Fibroblast of gingiva (primary cell): ENCODE measurements around the gene ITGB1BP1.

Source experiments
- DNase-seq: peaks from one replicate; pipeline ENCODE4 v3.0.0-alpha.2; 2011; ENCODE audit warnings: low read depth

Gene ITGB1BP1

GRCh38 chr2:9424447-9425164 is 1.3 kb upstream of the ITGB1BP1 start:
- DNase-seq, result no peak

- peak; percentile 15 for DNase-seq
Observed at GRCh38 chr2:9423922-9424272, 569 bp upstream of the ITGB1BP1 start.

- peak; percentile 17 for DNase-seq
Observed at GRCh38 chr2:9422321-9423099, 818 bp downstream of the ITGB1BP1 start.

- no peak for DNase-seq
Observed at GRCh38 chr2:9420495-9420894, 2.8 kb downstream of the ITGB1BP1 start.

GRCh38 chr2:9419541-9419940 is 3.8 kb downstream of the ITGB1BP1 start:
- DNase-seq, result no peak

DNA sequence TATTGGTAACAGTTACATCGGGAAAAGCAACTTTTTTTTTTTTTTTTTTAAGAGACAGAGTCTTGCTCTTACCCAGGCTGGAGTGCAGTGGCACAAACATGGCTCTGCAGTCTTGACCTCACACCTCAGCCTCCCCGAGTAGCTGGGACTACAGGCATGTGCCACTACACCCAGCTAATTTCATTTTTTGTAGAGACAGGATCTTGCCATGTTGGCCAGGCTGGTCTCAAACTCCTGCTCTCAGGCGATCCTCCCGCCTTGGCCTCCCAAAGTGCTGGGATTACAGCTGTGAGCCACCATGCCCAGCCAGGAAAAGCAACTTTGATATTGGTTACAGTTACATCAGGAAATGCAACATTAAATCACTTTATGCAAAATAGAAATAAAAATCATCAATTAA is 4.6 kb downstream of the ITGB1BP1 start:
- no peak for DNase-seq

GRCh38 chr2:9417725-9418124 is 5.6 kb downstream of the ITGB1BP1 start:
- no peak for DNase-seq

- DNase-seq, result no peak
Observed at GRCh38 chr2:9416962-9417316, 6.4 kb downstream of the ITGB1BP1 start.

DNA sequence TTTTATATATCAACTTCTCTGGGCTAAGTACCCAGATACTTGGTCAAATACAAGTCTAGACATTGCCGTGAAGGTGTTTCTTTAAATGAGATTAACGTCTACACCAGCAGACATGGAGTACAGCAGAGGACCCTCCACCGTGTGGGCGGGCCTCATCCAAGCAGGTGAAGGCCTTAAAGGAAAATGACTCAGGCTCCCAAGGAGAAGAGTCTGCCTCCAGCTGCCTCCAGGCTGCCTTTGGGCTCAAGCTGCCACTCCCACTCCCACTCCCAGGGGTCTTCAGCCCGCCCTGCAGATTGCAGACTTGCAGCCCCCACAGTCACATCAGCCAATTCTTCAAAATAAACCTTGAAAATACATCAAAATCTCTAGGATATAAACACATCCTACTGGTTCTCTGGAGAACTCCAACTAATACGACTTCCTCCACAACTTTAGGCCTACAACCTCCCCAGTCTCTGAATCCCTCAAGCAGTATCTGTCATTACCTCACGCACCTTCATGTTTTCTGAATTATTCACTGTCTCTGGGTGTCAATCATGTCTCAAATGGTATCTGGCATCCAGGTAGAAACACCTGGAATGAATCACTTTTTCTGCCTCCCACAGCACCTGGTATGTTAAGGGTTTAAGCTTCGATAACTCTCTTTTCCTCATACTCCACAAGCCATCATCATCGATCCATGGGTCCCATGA is 6.9 kb downstream of the ITGB1BP1 start:
- no peak for DNase-seq

DNA sequence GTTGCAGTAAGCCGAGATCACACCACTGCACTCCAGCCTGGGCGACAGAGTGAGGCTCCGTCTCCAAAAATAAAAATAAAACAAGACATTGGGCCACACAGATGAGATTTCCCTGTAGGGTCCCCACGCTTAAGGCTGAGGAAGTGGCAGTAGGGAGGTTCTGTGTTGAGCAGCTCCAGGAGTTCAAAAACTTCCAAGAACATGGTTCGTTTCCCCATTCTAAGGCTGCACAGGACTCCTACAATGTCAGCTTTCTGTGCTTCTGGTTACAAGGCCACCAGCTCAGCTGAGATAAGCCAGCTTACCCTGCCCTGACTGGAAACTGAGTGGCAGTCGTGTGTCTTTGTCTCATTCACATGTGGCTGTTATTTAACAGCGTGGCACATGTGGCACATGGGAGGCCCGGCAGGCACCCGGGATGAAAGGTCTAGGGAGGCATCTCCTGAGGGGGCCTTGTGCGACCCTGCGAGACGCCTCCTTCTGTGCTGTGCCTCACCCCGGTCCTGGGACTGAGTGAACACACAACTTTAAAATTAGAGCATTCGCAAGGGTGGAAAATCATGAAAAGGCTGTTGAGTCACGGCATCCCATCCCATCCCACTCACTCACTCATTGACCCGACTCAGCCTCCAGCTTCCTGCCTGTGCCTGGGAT is 7.7 kb downstream of the ITGB1BP1 start:
- DNase-seq, result no peak

DNA sequence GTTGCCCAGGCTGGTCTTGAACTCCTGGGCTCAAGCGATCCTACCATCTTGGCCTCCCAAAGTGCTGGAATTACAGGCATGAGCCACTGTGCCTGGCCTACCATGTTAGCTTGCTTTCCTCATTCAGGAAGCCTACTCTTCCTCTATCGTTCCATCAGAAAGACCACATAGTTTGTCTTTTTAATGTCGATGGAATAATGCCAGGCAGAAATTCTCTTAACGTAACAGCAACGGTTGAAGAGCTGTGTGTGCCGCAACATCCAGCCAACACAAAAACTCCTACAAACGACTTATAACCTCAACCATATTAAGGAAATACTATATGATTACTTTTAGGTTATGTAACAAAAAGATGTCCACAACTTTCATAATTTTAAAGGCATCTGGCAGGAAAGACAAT is 10.5 kb downstream of the ITGB1BP1 start:
- DNase-seq, result no peak

GRCh38 chr2:9410108-9410507 is 13.2 kb downstream of the ITGB1BP1 start:
- DNase-seq, result no peak

- peak; percentile 42 for DNase-seq
Observed at GRCh38 chr2:9408641-9409151, 14.6 kb downstream of the ITGB1BP1 start.

DNA sequence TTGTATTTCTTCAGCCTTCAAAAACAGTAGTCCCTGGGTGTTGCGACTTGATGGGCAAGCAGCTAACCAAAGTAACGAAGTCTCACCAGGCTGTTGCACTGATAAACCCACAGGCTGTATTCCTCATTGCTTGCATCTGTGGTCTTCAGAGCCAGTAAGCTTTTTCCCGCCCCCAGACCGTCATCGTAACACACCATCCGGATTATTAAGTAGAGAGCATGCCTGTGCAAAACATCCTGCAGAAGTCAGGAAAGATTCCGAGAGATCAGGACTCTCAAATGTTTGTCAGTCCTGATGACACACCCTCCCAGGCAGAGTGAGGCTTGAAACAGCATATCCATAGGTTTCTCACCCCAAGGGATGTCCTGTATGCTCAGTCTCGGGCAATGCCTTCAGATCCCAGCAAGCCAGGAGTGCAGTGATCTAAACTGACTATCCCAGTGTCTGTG is 15.9 kb downstream of the ITGB1BP1 start:
- no peak for DNase-seq

DNA sequence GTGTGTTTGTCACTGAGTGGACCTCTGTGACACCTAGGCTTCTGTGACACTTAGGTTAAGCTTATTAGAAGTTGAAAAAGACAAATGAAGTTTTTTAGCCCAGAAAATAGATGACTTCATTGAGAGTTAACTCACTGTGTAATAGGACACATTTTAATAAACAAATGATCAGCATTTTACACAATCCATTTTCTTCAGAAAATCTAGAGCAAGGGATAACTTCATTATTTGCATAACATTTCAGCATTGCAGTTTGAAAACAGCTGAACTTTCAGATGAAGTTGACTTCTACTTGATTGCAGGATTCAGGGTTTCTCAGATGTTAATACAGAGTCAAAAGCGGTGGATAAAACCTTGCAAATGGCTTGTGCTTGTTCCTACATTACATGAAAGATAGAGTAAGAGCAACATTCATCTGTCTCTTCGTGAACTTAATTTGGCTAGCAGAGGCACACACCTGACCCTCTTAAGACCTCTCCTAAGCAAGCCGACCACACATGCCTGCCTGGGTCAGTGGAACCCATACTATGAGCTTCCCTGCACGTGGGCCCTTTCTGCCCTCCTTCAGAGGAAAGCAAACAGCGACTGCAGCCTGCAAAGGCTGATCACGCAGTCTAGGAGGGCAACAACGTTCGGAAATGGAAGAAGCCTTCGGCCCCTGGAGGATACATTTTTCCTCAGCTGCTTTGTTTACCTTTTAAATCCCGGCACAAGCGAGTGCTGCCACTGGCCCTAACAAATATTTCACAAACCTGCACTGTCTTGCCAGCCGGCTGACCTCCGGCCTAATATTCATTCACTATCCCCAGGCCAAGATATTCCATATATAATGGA is 16.6 kb downstream of the ITGB1BP1 start:
- DNase-seq, result peak; percentile 53

DNA sequence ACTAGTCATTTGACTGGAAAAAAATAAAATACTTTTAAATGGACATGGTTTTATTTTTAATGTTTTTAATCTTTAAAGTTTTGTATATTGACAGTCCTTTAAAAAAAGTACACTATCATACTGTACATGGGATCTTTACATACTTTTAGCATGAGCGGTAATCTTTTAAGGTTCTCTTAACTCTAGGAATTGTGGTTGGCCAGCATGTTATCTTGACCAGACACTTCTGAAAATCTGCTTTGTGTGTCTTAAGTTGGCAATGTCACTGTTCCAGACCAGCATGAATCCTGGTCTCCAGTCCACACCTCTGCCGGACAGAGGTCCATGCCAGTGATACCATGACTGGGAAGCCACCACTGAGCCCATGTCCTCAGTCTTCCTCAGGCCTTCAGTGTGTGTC is 17.7 kb downstream of the ITGB1BP1 start:
- no peak for DNase-seq

- DNase-seq, result no peak
Observed at GRCh38 chr2:9404451-9404850, 18.9 kb downstream of the ITGB1BP1 start.

DNA sequence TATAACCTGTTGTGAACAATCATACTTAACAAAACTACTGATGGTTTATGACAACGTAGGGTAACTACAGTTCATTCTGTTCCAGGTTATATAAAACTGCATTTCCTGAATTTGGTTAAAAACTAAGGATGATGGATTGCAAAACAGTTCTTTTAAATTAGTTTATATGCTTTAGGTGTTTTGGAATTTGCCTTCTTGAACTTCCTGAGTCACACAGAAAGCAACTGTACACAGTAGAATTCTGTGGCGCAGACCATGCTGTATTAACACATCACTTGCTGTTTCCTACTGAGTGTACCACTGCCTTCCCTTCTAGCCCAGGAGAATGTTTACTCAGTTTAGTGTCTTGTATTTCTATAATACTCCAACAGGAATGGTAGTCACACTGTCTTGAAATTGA is 19.4 kb downstream of the ITGB1BP1 start:
- DNase-seq, result peak; percentile 39

DNA sequence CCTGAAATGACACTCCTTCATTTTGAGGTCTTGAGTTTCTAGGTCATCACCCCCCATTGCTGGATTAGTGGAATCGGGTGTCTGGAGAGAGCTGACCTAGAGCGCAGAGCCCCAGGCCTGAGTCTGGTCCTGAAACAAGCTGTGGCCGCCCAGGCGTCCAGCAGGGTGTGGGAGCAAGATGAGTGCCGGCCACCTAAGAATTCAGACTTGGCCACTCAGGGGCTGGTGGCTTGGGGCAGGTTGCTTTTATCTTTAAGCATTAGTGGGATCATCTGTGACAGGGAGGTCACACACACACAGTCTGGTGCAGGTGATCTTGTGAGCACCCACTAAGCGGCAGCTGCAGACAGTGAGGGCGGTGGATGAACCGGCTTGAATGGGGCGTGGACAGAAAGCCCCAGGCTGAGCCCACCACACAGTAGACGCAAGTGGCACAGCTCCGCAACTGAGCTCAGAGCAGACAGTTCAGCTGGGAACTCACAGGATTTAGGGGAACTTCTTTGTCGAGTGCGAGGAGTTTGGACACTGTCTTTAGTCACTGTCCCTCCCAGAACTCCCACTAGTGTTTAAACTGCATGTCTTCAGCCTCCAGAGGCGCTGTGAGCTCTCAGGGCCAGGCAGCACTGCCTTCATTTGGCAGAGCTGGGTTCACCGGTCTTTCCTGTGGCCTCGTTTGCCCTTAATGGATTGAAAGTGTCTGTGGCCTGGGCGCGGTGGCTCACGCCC is 21.5 kb downstream of the ITGB1BP1 start:
- DNase-seq, result no peak

DNA sequence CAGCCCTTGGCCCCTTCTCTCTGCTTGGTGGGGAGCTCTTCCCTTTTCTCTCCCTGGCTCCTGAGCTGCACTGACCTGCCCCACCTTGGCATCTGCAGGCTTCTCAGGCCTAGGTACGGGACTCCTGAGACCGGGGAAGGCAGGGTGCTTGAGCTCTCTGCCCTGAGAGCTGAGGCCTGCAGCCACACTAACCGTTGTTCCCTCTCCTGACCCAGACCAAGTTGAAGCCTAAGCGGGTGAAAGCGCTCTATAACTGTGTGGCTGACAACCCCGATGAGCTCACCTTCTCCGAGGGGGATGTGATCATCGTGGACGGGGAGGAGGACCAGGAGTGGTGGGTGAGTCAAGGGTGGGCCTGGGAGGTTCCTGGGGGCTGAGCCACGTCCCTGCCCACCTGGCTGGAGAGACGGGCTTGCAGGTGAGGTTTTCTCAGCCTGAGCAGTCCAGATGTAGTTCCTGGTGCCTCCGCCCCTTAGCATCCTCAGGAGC is 22.2 kb downstream of the ITGB1BP1 start:
- DNase-seq, result no peak
